Ishikawa (cell line): ENCODE results near the gene DGKD.

Source experiments
- CEBPB ChIP-seq: IDR thresholded peaks from 2 replicates; pipeline ENCODE4 v1.6.1; 2012
- CREB1 ChIP-seq: IDR thresholded peaks from 2 replicates; pipeline ENCODE4 v1.6.1; 2012; ENCODE audit warnings: low read depth
- EGR1 ChIP-seq: IDR thresholded peaks from 2 replicates; pipeline ENCODE4 v1.6.1; 2012
- EP300 ChIP-seq: IDR thresholded peaks from 2 replicates; pipeline ENCODE4 v1.6.1; 2012; ENCODE audit warnings: borderline replicate concordance
- FOXM1 ChIP-seq: IDR thresholded peaks from 2 replicates; pipeline ENCODE4 v1.6.1; 2012; ENCODE audit warnings: low read depth, borderline replicate concordance
- NFIC ChIP-seq: IDR thresholded peaks from 2 replicates; pipeline ENCODE4 v1.6.1; 2012
- RAD21 ChIP-seq: IDR thresholded peaks from 2 replicates; pipeline ENCODE4 v1.6.1; 2012; ENCODE audit warnings: low read depth
- TAF1 ChIP-seq: IDR thresholded peaks from 2 replicates; pipeline ENCODE4 v1.6.1; 2012; ENCODE audit warnings: low read depth, mild to moderate bottlenecking
- TCF12 ChIP-seq: IDR thresholded peaks from 2 replicates; pipeline ENCODE4 v1.6.1; 2012; ENCODE audit warnings: low read depth
- TEAD4 ChIP-seq: IDR thresholded peaks from 2 replicates; pipeline ENCODE4 v1.6.1; 2012
- YY1 ChIP-seq: IDR thresholded peaks from 2 replicates; pipeline ENCODE4 v1.6.1; 2012; ENCODE audit warnings: low read depth
- ZBTB7A ChIP-seq: IDR thresholded peaks from 2 replicates; pipeline ENCODE4 v1.6.1; 2012; ENCODE audit warnings: low read depth
- TF ChIP-seq, protein P1 (sequence below): IDR thresholded peaks from 2 replicates; pipeline ENCODE4 v1.6.1; 2012
- TF ChIP-seq, protein P2 (sequence below): IDR thresholded peaks from 2 replicates; pipeline ENCODE4 v1.6.1; 2012; ENCODE audit warnings: low read depth, mild to moderate bottlenecking
- TF ChIP-seq, protein P3 (sequence below): IDR thresholded peaks from 2 replicates; pipeline ENCODE4 v1.6.1; 2012

Gene DGKD

DNA sequence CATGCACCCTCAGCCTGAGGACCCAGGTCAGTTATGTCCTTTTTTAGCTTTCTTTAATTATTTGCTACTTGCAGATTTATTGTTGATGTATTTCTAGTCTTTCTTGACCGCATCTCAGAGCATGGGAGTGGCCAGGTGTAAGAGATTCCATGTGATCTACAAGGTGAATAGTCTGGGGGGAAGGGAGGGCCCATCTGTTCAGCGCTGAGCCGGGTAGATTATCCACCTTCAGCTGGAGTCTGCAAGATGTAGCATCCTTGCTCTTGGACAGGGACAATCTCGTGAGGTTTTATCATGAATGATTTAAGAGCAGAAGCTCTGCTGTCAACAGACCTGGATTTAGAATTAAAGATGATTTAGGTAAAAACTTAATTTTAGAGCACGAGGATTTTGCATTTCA lies 12.0 kb upstream of the DGKD start:
- TF ChIP-seq EGR1 (no peak), TAF1 (no peak), ZBTB7A (no peak), TCF12 (no peak), FOXM1 (no peak), CEBPB (no peak), NFIC (no peak), YY1 (no peak)
- TF ChIP-seq, protein P1, sequence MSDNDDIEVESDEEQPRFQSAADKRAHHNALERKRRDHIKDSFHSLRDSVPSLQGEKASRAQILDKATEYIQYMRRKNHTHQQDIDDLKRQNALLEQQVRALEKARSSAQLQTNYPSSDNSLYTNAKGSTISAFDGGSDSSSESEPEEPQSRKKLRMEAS, result no peak
- TF ChIP-seq, protein P2, sequence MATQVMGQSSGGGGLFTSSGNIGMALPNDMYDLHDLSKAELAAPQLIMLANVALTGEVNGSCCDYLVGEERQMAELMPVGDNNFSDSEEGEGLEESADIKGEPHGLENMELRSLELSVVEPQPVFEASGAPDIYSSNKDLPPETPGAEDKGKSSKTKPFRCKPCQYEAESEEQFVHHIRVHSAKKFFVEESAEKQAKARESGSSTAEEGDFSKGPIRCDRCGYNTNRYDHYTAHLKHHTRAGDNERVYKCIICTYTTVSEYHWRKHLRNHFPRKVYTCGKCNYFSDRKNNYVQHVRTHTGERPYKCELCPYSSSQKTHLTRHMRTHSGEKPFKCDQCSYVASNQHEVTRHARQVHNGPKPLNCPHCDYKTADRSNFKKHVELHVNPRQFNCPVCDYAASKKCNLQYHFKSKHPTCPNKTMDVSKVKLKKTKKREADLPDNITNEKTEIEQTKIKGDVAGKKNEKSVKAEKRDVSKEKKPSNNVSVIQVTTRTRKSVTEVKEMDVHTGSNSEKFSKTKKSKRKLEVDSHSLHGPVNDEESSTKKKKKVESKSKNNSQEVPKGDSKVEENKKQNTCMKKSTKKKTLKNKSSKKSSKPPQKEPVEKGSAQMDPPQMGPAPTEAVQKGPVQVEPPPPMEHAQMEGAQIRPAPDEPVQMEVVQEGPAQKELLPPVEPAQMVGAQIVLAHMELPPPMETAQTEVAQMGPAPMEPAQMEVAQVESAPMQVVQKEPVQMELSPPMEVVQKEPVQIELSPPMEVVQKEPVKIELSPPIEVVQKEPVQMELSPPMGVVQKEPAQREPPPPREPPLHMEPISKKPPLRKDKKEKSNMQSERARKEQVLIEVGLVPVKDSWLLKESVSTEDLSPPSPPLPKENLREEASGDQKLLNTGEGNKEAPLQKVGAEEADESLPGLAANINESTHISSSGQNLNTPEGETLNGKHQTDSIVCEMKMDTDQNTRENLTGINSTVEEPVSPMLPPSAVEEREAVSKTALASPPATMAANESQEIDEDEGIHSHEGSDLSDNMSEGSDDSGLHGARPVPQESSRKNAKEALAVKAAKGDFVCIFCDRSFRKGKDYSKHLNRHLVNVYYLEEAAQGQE, result no peak

DNA sequence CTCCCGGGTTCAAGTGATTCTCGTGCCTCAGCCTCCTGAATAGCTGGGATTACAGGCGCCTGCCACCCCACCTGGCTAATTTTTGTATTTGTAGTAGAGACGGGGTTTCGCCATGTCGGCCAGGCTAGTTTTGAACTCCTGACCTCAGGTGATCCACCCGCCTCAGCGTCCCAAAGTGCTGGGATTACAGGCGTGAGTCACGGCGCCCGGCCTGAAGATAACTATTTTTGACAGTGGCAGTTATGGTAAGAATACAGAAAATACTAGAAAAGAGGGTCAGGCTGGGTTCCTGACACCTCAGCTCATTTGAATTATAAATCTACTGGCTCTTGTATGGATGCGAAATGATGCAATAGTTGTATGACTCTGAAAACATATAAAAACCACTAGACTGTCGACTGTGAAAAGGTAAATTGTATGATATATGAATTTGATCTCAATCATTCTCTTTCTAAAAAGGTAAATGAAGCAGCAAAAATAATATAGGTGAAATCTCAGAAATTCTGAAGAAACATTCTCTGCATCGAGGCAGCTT lies 11.1 kb upstream of the DGKD start:
- no peak for TF ChIP-seq TAF1
- TF ChIP-seq, protein P2, result no peak
- TF ChIP-seq, protein P3, sequence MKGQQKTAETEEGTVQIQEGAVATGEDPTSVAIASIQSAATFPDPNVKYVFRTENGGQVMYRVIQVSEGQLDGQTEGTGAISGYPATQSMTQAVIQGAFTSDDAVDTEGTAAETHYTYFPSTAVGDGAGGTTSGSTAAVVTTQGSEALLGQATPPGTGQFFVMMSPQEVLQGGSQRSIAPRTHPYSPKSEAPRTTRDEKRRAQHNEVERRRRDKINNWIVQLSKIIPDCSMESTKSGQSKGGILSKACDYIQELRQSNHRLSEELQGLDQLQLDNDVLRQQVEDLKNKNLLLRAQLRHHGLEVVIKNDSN, result no peak
- TF ChIP-seq TEAD4, result no peak
- no peak for TF ChIP-seq EP300
- TF ChIP-seq FOXM1, result no peak
- no peak for TF ChIP-seq TCF12
- TF ChIP-seq RAD21, result no peak
- no peak for TF ChIP-seq NFIC
- no peak for TF ChIP-seq CEBPB
- TF ChIP-seq, protein P1, result no peak
- no peak for TF ChIP-seq CREB1
- no peak for TF ChIP-seq EGR1
- TF ChIP-seq YY1, result no peak
- no peak for TF ChIP-seq ZBTB7A

DNA sequence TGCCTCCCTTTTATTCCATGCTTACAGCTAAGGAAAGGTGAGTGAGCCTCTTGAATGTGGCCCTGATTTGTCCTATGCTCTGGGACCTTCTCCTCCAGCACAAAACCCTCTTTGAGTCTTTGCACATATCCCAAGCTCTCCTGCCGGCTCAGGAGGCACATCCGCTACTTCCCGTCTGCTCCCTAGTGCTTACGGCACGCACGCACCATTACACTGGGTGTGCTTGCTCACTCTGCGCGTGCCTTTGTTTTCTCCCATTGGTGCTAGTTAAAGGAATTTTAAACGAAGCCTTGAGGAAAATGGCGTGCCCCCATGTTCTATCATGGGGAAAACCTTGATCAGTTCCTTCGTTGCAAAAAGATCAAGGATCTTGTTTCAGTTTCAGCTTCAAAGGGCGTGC lies 7.9 kb upstream of the DGKD start:
- no peak for TF ChIP-seq EGR1
- no peak for TF ChIP-seq TAF1
- TF ChIP-seq, protein P1, result no peak
- TF ChIP-seq YY1, result no peak
- TF ChIP-seq, protein P3, result no peak
- TF ChIP-seq EP300, result no peak

DNA sequence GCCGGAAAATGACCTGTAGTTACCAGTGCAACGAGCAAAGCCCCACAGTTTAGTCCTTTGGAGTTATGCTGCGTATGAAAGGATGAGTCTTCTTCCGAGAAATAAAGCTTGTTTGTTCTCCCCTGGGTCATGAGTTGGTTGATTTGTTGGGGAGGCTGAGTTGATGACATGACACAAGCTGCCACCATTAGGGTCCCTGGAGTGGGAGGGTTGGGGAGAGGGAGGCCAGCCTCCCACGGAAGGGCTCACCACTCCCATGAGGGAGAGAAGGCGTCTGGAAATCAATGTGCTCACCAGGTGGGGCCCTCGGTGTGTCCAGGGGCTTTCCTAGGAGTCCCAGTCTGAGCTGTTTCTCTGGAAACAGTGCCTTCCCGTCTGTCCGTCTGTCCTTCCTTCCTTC lies 7.4 kb upstream of the DGKD start:
- TF ChIP-seq CEBPB (no peak), NFIC (no peak), ZBTB7A (no peak), RAD21 (no peak), EP300 (no peak), CREB1 (no peak)
- TF ChIP-seq, protein P3, result no peak
- TF ChIP-seq, protein P2, result no peak
